ENCODE measurements around the gene RAP1B.

RAP1B gene

GRCh38 chr12:68699486-68699885 is 88.8 kb downstream of the RAP1B start:
- no peak for DNase-seq (ENCODE audit: low spot score)
